Retinal pigment epithelial cell (primary cell): ENCODE data around the gene NPEPL1.

Experiments
- DNase-seq: peaks from one replicate; pipeline ENCODE4 v3.0.0-alpha.2; 2010; ENCODE audit warnings: low read depth
- H3K4me3 ChIP-seq: 2 replicates; pipeline ENCODE4 v1.5.1; 2011; ENCODE audit warnings: mild to moderate bottlenecking, low read length, control low read depth, moderate library complexity
- CTCF ChIP-seq: conservative IDR thresholded peaks from 2 replicates; pipeline ENCODE4 v1.5.1; 2011; ENCODE audit warnings: low read depth, low read length, control low read depth, inconsistent platforms

NPEPL1 gene

GRCh38 chr20:58707770-58708169 lies 15.2 kb downstream of the NPEPL1 start:
- TF ChIP-seq CTCF: no peak
- DNase-seq: no peak
- no peak overlapping the region for H3K4me3 ChIP-seq

- no peak for DNase-seq
- no peak for TF ChIP-seq CTCF
- H3K4me3 ChIP-seq: no peak overlapping the region
These were observed 15.8 kb downstream of the NPEPL1 start for GRCh38 chr20:58708246-58708931.

GRCh38 chr20:58709013-58709702 lies 16.6 kb downstream of the NPEPL1 start:
- TF ChIP-seq CTCF: no peak

GRCh38 chr20:58709703-58710039 lies 17.1 kb downstream of the NPEPL1 start:
- TF ChIP-seq CTCF: no peak
- no peak overlapping the region for H3K4me3 ChIP-seq
- DNase-seq: no peak

More at GRCh38 chr20:58709013-58709702, 16.6 kb downstream of the NPEPL1 start:
- H3K4me3 ChIP-seq: no peak overlapping the region
- no peak for DNase-seq

- no peak for DNase-seq
- TF ChIP-seq CTCF: no peak
- no peak overlapping the region for H3K4me3 ChIP-seq
These were observed 18.1 kb downstream of the NPEPL1 start for GRCh38 chr20:58710481-58711265.

- no peak for TF ChIP-seq CTCF
- no peak for DNase-seq
- no peak overlapping the region for H3K4me3 ChIP-seq
These were observed 18.9 kb downstream of the NPEPL1 start for GRCh38 chr20:58711266-58712051.
